Motor neuron (in vitro differentiated cells): ENCODE results near the gene CD38. TPM values are rescaled to one million over a fixed set of nuclear protein-coding genes. Genes with fewer than 3 reads are reported as not detected.

Source experiments
- ATAC-seq, 8 experiments: fragments of 200-7000 bp; cut with Tn5 transposase; replicated peaks in 6 of 8; 2 replicates each; pipeline ENCODE4 v1.8.0; 2021; ENCODE audit warnings: mild to moderate bottlenecking in 8 of 8, moderate library complexity in 8 of 8
- H3K27ac ChIP-seq, 2 donors: fragments of 250-450 bp; sonication (Bioruptor Pico); 2 replicates each; pipeline ENCODE4 v1.9.0; 2021; ENCODE audit warnings: antibody characterized with exemption in 2 of 2, mild to moderate bottlenecking in 2 of 2, moderate library complexity in 1 of 2
- H3K4me1 ChIP-seq, 2 donors: fragments of 250-450 bp; sonication (Bioruptor Pico); replicated peaks in 1 of 2; 2 replicates each; pipeline ENCODE4 v1.6.1; 2021; ENCODE audit warnings: antibody characterized with exemption in 2 of 2, mild to moderate bottlenecking in 2 of 2, moderate library complexity in 1 of 2
- H3K4me3 ChIP-seq, 5 donors: fragments of 250-450 bp; sonication (Bioruptor Pico); 2 replicates each; pipeline ENCODE4 v1.9.0; 2021; ENCODE audit warnings: antibody characterized with exemption in 5 of 5, mild to moderate bottlenecking in 5 of 5, moderate library complexity in 4 of 5
- WGBS, 10 experiments: fragments of 450-650 bp; shearing (Covaris generic); methylation state at CpG; one replicate each; pipeline ENCODE4 v1.0.0; 2022; 5-methylcytosine and 5-hydroxymethylcytosine counted together
- in situ Hi-C, 9 experiments: fragments of 400-800 bp; cut with MboI; loops; one replicate each; pipeline ENCODE4 v1.15.0; 2021; ENCODE audit warnings: low sequenced_read_pairs in 9 of 9, low pct_unique_long_range_greater_than_20kb in 2 of 9; ENCODE audit not compliant: unreplicated experiment in 9 of 9
- total RNA-seq, 8 experiments: library from RNA; unstranded; fragments of 300-600 nt; gene quantifications; 2 replicates each; pipeline versions ENCODE4 v1.2.3 to v1.2.4, GENCODE V29; 2022

CD38 gene
- total RNA-seq, 8 experiments from 2014 or later, result 0.14 to 2.6 (median 0.71) TPM

- no peak overlapping the region for H3K4me3 ChIP-seq
- no peaks in the 10 kb centered on the region for H3K4me1 ChIP-seq
- no peak overlapping the region for H3K27ac ChIP-seq
- in situ Hi-C loops, result no loop called here
- WGBS, 10 experiments, result 8 to 67% (median 29%) methylated on average over 1 to 2 of the region's 2 CpGs
- peak in 3 of 8 experiments; percentile 47 to 82 (median 53) for ATAC-seq
Observed at GRCh38 chr4:15864651-15865566, 86.8 kb downstream of the CD38 start.

- in situ Hi-C loops, result no loop called here
- ATAC-seq, result peak in 3 of 8 experiments; percentile 42 to 87 (median 78)
- H3K4me3 ChIP-seq, result no peak overlapping the region
- 0 to 100% (median 30%) methylated on average over 1 to 2 of the region's 3 CpGs; no CpG with 5 or more reads in 3 of the 10 experiments for WGBS, 10 experiments
- H3K27ac ChIP-seq, result no peak overlapping the region
- no peaks in the 10 kb centered on the region for H3K4me1 ChIP-seq
Observed at GRCh38 chr4:15868111-15868510, 90.0 kb downstream of the CD38 start.

GRCh38 chr4:15868826-15869413 is 90.8 kb downstream of the CD38 start:
- in situ Hi-C loops, result no loop called here
- no peak overlapping the region for H3K4me3 ChIP-seq
- no peak overlapping the region for H3K27ac ChIP-seq
- 33 to 100% (median 88%) methylated on average over 1 to 4 of the region's 4 CpGs; no CpG with 5 or more reads in 1 of the 10 experiments for WGBS, 10 experiments
- ATAC-seq, result no peak
- no peaks in the 10 kb centered on the region for H3K4me1 ChIP-seq

GRCh38 chr4:15870079-15870478 is 92.0 kb downstream of the CD38 start:
- Histone ChIP-seq H3K4me3 (no peak overlapping the region), H3K4me1 (no peaks in the 10 kb centered on the region), H3K27ac (no peak overlapping the region)
- ATAC-seq, result no peak
- in situ Hi-C loops, result no loop called here
- WGBS, 10 experiments, result 38 to 90% (median 80%) methylated on average over 1 to 7 of the region's 7 CpGs; no CpG with 5 or more reads in 1 of the 10 experiments

GRCh38 chr4:15870921-15871664 is 93.0 kb downstream of the CD38 start:
- Histone ChIP-seq H3K4me1 (no peaks in the 10 kb centered on the region), H3K27ac (no peak overlapping the region), H3K4me3 (no peak overlapping the region)
- in situ Hi-C loops, result no loop called here
- no peak for ATAC-seq
- WGBS, 10 experiments, result 42 to 100% (median 74%) methylated on average over 1 to 4 of the region's 4 CpGs; no CpG with 5 or more reads in 2 of the 10 experiments

GRCh38 chr4:15873117-15873516 is 95.0 kb downstream of the CD38 start:
- no peak for ATAC-seq
- H3K4me1 ChIP-seq, result no peaks in the 10 kb centered on the region
- in situ Hi-C loops, result no loop called here
- H3K4me3 ChIP-seq, result no peak overlapping the region
- WGBS, 10 experiments, result 2 to 87% (median 80%) methylated on average over 1 to 6 of the region's 6 CpGs
- no peak overlapping the region for H3K27ac ChIP-seq

GRCh38 chr4:15874671-15875070 is 96.5 kb downstream of the CD38 start:
- ATAC-seq, result no peak
- H3K27ac ChIP-seq, result no peak overlapping the region
- no peaks in the 10 kb centered on the region for H3K4me1 ChIP-seq
- WGBS, 10 experiments, result 0 to 92% (median 57%) methylated on average over 2 to 4 of the region's 4 CpGs; no CpG with 5 or more reads in 2 of the 10 experiments
- no peak overlapping the region for H3K4me3 ChIP-seq
- in situ Hi-C loops, result no loop called here

- no peak overlapping the region for H3K4me3 ChIP-seq
- no peak for ATAC-seq
- H3K4me1 ChIP-seq, result no peaks in the 10 kb centered on the region
- 0 to 87% (median 46%) methylated on average over 1 to 5 of the region's 5 CpGs; no CpG with 5 or more reads in 1 of the 10 experiments for WGBS, 10 experiments
- no peak overlapping the region for H3K27ac ChIP-seq
- in situ Hi-C loops, result no loop called here
Observed at GRCh38 chr4:15875663-15876460, 97.7 kb downstream of the CD38 start.

GRCh38 chr4:15878011-15878410 is 99.9 kb downstream of the CD38 start:
- in situ Hi-C loops, result no loop called here
- 50 to 100% (median 68%) methylated on average over 1 to 3 of the region's 3 CpGs; no CpG with 5 or more reads in 3 of the 10 experiments for WGBS, 10 experiments
- ATAC-seq, result no peak
- no peak overlapping the region for H3K27ac ChIP-seq
- H3K4me1 ChIP-seq, result no peaks in the 10 kb centered on the region
- H3K4me3 ChIP-seq, result no peak overlapping the region

- in situ Hi-C loops, result loop anchor here in 1 of 9 experiments (10.0 kb wide), 1 partner anchor 73 kb away; no protein-coding TSS in a partner anchor
- Histone ChIP-seq H3K27ac (no peak overlapping the region), H3K4me3 (no peak overlapping the region), H3K4me1 (no peaks in the 10 kb centered on the region)
- WGBS, 10 experiments, result 0 to 82% (median 56%) methylated on average over 1 to 3 of the region's 3 CpGs; no CpG with 5 or more reads in 2 of the 10 experiments
- ATAC-seq, result peak in 3 of 8 experiments; percentile 3 to 59 (median 56)
Observed at GRCh38 chr4:15881820-15882219, 103.7 kb downstream of the CD38 start.

GRCh38 chr4:15882675-15883086 is 104.6 kb downstream of the CD38 start:
- peak; percentile 32 to 71 (median 46) for ATAC-seq
- WGBS, 10 experiments, result 86 to 100% (median 100%) methylated on average over 1 of the region's 1 CpG; no CpG with 5 or more reads in 5 of the 10 experiments
- Histone ChIP-seq H3K4me3 (no peak overlapping the region), H3K4me1 (no peaks in the 10 kb centered on the region), H3K27ac (no peak overlapping the region)
- in situ Hi-C loops, result loop anchor here in 1 of 9 experiments (10.0 kb wide), 1 partner anchor 72 kb away; no protein-coding TSS in a partner anchor
